Measurements from ENCODE around the gene CATSPERE. TPM values are rescaled to one million over a fixed set of nuclear protein-coding genes. Genes with fewer than 3 reads are reported as not detected.
"Not testable (repeated sequence)": the region's sequence is repeated elsewhere in the genome, so short reads cannot be mapped to it uniquely, and the experiment has no call there.

The CATSPERE gene
- total RNA-seq, 1 experiment from 2014 or later, result 1.2 TPM

DNA sequence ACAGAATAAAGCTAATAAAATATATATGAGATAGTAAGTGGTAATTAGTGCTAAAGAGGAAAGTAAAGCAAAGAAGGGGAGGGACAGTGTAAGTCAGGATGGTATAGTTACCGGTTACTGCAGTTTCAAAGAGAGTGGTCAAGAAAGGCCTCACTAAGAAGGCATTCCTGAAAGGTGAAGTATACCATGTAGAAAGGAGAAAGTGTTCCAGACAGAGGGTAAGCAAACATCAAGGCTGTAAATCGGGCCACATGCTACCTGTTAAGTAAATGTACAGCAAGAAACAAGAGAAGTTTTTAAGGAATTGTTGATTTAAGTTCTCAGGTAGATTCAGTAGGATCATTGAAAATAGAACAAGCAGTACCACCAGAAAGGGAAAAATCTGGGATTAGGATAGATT is 201.5 kb downstream of the CATSPERE start:
- intact Hi-C loops (cut with micrococcal nuclease; ENCODE audit: unreplicated experiment), result no loop called here
- H2AFZ ChIP-seq, result no peak overlapping the region
- POLR2A ChIA-PET (ENCODE audit: unreplicated experiment), result no interaction called here
- no peak overlapping the region for H3K4me3 ChIP-seq
- H3K4me1 ChIP-seq (replicated peaks; ENCODE audit: insufficient read depth), result no peaks in the 10 kb centered on the region
- no peak for DNase-seq
- H3F3A ChIP-seq (ENCODE audit: insufficient read depth, low read depth), result no peaks in the 10 kb centered on the region
- no peaks in the 10 kb centered on the region for H3K9me3 ChIP-seq (ENCODE audit: insufficient read depth, low read depth)
- H3K4me2 ChIP-seq, result no peak overlapping the region
- H3K79me2 ChIP-seq (ENCODE audit: low read depth), result peaks cover 61% of the 10 kb centered on the region
- CTCF ChIA-PET, result no interaction called here
- peaks cover 21% of the 10 kb centered on the region for H3K36me3 ChIP-seq (ENCODE audit: low read depth)
- H3K27me3 ChIP-seq (ENCODE audit: insufficient read depth, low read depth), result no peaks in the 10 kb centered on the region
- peaks cover 8% of the 10 kb centered on the region; the same call in 1 of the 2 replicates for H4K20me1 ChIP-seq (ENCODE audit: insufficient read depth)
- no TSS peak for BruUV-seq (replicated peaks)
- TF ChIP-seq EZH2 (IDR thresholded peaks at IDR 0.05; ENCODE audit: low read depth) (no peak), CTCF (conservative IDR thresholded peaks at IDR 0.05) (no peak)
- no peaks in the 10 kb centered on the region for H3K9me2 ChIP-seq (ENCODE audit: insufficient read depth)
- no peak overlapping the region for H3K27ac ChIP-seq

- Histone ChIP-seq H3K9me2 (ENCODE audit: insufficient read depth) (no peaks in the 10 kb centered on the region), H3K4me2 (no peak overlapping the region), H3K79me2 (ENCODE audit: low read depth) (peaks cover 56% of the 10 kb centered on the region), H3K4me1 (replicated peaks; ENCODE audit: insufficient read depth) (no peaks in the 10 kb centered on the region), H3K27ac (no peak overlapping the region), H3K9me3 (ENCODE audit: insufficient read depth, low read depth) (no peaks in the 10 kb centered on the region), H3K4me3 (no peak overlapping the region), H4K20me1 (ENCODE audit: insufficient read depth) (0 out of 2 replicates have a peak, but pooled peaks cover 3% of the 10 kb centered on the region), H2AFZ (no peak overlapping the region), H3K36me3 (ENCODE audit: low read depth) (peaks cover 17% of the 10 kb centered on the region), H3F3A (ENCODE audit: insufficient read depth, low read depth) (no peaks in the 10 kb centered on the region), H3K27me3 (ENCODE audit: insufficient read depth, low read depth) (no peaks in the 10 kb centered on the region)
- TF ChIP-seq CTCF (conservative IDR thresholded peaks at IDR 0.05), result no peak
- TF ChIP-seq EZH2 (IDR thresholded peaks at IDR 0.05; ENCODE audit: low read depth), result no peak
- ChIA-PET CTCF (no interaction called here), POLR2A (ENCODE audit: unreplicated experiment) (no interaction called here)
- BruUV-seq (replicated peaks), result no TSS peak
- no peak for DNase-seq
- intact Hi-C loops (cut with micrococcal nuclease; ENCODE audit: unreplicated experiment), result no loop called here
Measured at GRCh38 chr1:244664353-244664752, 203.3 kb downstream of the CATSPERE start.

- no peaks in the 10 kb centered on the region for H3K27me3 ChIP-seq (ENCODE audit: insufficient read depth, low read depth)
- no TSS peak for BruUV-seq (replicated peaks)
- H3K4me1 ChIP-seq (replicated peaks; ENCODE audit: insufficient read depth), result no peaks in the 10 kb centered on the region
- no peak overlapping the region for H2AFZ ChIP-seq
- no peak overlapping the region for H3K4me2 ChIP-seq
- TF ChIP-seq EZH2 (IDR thresholded peaks at IDR 0.05; ENCODE audit: low read depth) (no peak), CTCF (conservative IDR thresholded peaks at IDR 0.05) (no peak)
- H3K9me3 ChIP-seq (ENCODE audit: insufficient read depth, low read depth), result no peaks in the 10 kb centered on the region
- H3K27ac ChIP-seq, result no peak overlapping the region
- ChIA-PET POLR2A (ENCODE audit: unreplicated experiment) (no interaction called here), CTCF (no interaction called here)
- intact Hi-C loops (cut with micrococcal nuclease; ENCODE audit: unreplicated experiment), result no loop called here
- 0 out of 2 replicates have a peak, but pooled peaks cover 3% of the 10 kb centered on the region for H4K20me1 ChIP-seq (ENCODE audit: insufficient read depth)
- H3K9me2 ChIP-seq (ENCODE audit: insufficient read depth), result no peaks in the 10 kb centered on the region
- H3F3A ChIP-seq (ENCODE audit: insufficient read depth, low read depth), result no peaks in the 10 kb centered on the region
- H3K4me3 ChIP-seq, result no peak overlapping the region
- H3K79me2 ChIP-seq (ENCODE audit: low read depth), result peaks cover 45% of the 10 kb centered on the region
- no peak for DNase-seq
- 0 out of 2 replicates have a peak, but pooled peaks cover 4% of the 10 kb centered on the region for H3K36me3 ChIP-seq (ENCODE audit: low read depth)
Measured at GRCh38 chr1:244665771-244666217, 204.7 kb downstream of the CATSPERE start.

DNA sequence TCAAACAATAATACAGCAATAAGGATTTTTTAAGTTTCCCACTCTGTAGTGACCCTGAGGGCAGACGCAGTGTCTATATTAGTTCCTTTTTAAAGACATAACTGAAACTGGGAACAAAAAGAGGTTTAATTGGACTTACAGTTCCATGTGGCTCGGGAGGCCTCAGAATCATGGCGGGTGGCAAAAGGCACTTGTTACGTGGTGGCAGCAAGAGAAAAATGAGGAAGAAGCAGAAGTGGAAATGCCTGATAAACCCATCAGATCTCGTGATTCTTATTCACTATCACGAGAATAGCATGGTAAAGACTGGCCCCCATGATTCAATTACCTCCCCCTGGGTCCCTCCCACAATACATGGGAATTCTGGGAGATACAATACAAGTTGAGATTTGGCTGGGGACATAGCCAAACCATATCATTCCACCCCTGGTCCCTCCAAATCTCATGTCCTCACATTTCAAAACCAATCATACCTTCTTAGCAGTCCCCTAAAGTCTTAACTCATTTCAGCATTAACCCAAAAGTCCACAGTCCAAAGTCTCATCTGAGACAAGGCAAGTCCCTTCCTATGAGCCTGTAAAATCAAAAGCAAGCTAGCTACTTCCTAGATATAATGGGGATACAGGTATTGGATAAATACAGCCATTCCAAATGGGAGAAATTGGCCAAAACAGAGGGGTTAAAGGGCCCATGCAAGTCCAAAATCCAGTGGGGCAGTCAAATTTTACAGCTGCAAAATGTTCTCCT is 205.8 kb downstream of the CATSPERE start:
- CTCF ChIA-PET; H3K9me2 ChIP-seq (ENCODE audit: insufficient read depth); H3K27ac ChIP-seq; H2AFZ ChIP-seq; H3F3A ChIP-seq (ENCODE audit: insufficient read depth, low read depth); H3K36me3 ChIP-seq (ENCODE audit: low read depth); DNase-seq; H3K4me1 ChIP-seq (replicated peaks; ENCODE audit: insufficient read depth); H3K27me3 ChIP-seq (ENCODE audit: insufficient read depth, low read depth); H3K4me3 ChIP-seq; H4K20me1 ChIP-seq (ENCODE audit: insufficient read depth); H3K4me2 ChIP-seq; intact Hi-C loops (cut with micrococcal nuclease; ENCODE audit: unreplicated experiment); BruUV-seq (replicated peaks); POLR2A ChIA-PET (ENCODE audit: unreplicated experiment); H3K9me3 ChIP-seq (ENCODE audit: insufficient read depth, low read depth): not testable (repeated sequence)
- H3K79me2 ChIP-seq (ENCODE audit: low read depth), result peaks cover 47% of the 10 kb centered on the region
